LNCaP clone FGC (cell line): ENCODE results near the gene TMCO4.

ENCODE experiments used
- DNase-seq: peaks from one replicate; pipeline ENCODE4 v3.0.0-alpha.2; 2011; ENCODE audit warnings: low read depth
- H3K4me3 ChIP-seq: 2 replicates; pipeline ENCODE4 v1.5.1; 2011; ENCODE audit warnings: mild to moderate bottlenecking, low read depth, low read length, control low read depth
- CTCF ChIP-seq: IDR thresholded peaks from 2 replicates; pipeline ENCODE4 v1.5.1; 2012; ENCODE audit warnings: mild to moderate bottlenecking; ENCODE audit not compliant: control insufficient read depth, insufficient read depth; ENCODE audit errors: extremely low read depth

TMCO4 gene

GRCh38 chr1:19661721-19662228, 137.9 kb downstream of the TMCO4 start:
- no peak for DNase-seq
- H3K4me3 ChIP-seq: no peak overlapping the region
- peak; percentile 44 for TF ChIP-seq CTCF

GRCh38 chr1:19658186-19658585, 141.5 kb downstream of the TMCO4 start:
- no peak for DNase-seq
- TF ChIP-seq CTCF: no peak

GRCh38 chr1:19657511-19657910, 142.2 kb downstream of the TMCO4 start:
- no peak for DNase-seq
- no peak overlapping the region for H3K4me3 ChIP-seq
- TF ChIP-seq CTCF: no peak

More at GRCh38 chr1:19658186-19658585, 141.5 kb downstream of the TMCO4 start:
- H3K4me3 ChIP-seq: no peak overlapping the region

- H3K4me3 ChIP-seq: no peak overlapping the region
- TF ChIP-seq CTCF: no peak
- no peak for DNase-seq
Observed at GRCh38 chr1:19656780-19657466, 142.8 kb downstream of the TMCO4 start.

GRCh38 chr1:19656134-19656779, 143.5 kb downstream of the TMCO4 start:
- no peak for DNase-seq

GRCh38 chr1:19655718-19656080, 144.0 kb downstream of the TMCO4 start:
- no peak overlapping the region for H3K4me3 ChIP-seq
- TF ChIP-seq CTCF: no peak
- DNase-seq: no peak

More at GRCh38 chr1:19656134-19656779, 143.5 kb downstream of the TMCO4 start:
- no peak for TF ChIP-seq CTCF
- H3K4me3 ChIP-seq: no peak overlapping the region
